Vagina (tissue), 2 donors: ENCODE measurements around the gene GLCE.

Experiments used
- POLR2A ChIP-seq, 2 donors: fragments of 450-650 bp; IDR thresholded peaks; one replicate each; pipeline ENCODE4 v1.6.1; 2017; ENCODE audit warnings: antibody characterized with exemption in 2 of 2, mild to moderate bottlenecking in 2 of 2, moderate library complexity in 2 of 2
- POLR2AphosphoS5 ChIP-seq, 2 donors: sonication (generic); formaldehyde crosslinking; IDR thresholded peaks; one replicate each; pipeline ENCODE4 v1.9.0; 2017; ENCODE audit warnings: antibody characterized with exemption in 2 of 2, mild to moderate bottlenecking in 2 of 2, low read depth in 1 of 2; ENCODE audit not compliant: insufficient read depth in 1 of 2
- TF ChIP-seq, protein P1 (sequence below), 3 experiments: fragments of 450-650 bp in 2 of 3; fragments of 200-600 bp in 1 of 3; sonication (generic) in 1 of 3; IDR thresholded peaks; one replicate each; pipeline ENCODE4 v1.5.1; 2017 to 2019; ENCODE audit warnings: antibody characterized with exemption in 3 of 3, mild to moderate bottlenecking in 2 of 3, moderate library complexity in 2 of 3

DNA sequence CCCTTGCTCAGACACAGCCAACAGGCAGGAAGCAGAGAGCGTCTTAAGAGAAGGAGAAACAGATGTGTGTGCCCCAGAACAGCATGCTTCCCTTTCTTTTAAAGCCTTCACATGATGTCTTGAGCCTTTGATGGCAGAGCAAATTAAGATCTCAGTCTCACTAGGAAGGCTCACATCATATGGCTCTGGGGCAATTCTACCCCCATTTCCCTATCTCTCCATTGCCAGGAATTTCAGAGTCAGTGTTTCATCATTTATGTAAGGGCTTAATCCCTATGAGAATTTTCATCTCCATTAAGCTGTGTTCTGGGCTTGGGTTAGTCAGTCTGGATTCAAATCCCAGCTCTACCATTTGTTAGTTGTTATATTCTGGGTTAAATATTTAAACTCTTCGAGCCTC lies 41.4 kb upstream of the GLCE start:
- TF ChIP-seq, protein P1, sequence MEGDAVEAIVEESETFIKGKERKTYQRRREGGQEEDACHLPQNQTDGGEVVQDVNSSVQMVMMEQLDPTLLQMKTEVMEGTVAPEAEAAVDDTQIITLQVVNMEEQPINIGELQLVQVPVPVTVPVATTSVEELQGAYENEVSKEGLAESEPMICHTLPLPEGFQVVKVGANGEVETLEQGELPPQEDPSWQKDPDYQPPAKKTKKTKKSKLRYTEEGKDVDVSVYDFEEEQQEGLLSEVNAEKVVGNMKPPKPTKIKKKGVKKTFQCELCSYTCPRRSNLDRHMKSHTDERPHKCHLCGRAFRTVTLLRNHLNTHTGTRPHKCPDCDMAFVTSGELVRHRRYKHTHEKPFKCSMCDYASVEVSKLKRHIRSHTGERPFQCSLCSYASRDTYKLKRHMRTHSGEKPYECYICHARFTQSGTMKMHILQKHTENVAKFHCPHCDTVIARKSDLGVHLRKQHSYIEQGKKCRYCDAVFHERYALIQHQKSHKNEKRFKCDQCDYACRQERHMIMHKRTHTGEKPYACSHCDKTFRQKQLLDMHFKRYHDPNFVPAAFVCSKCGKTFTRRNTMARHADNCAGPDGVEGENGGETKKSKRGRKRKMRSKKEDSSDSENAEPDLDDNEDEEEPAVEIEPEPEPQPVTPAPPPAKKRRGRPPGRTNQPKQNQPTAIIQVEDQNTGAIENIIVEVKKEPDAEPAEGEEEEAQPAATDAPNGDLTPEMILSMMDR (IDR thresholded peaks at IDR 0.05), result no peak
- TF ChIP-seq POLR2A (IDR thresholded peaks at IDR 0.05) (no peak), POLR2AphosphoS5 (IDR thresholded peaks at IDR 0.05; ENCODE audit: insufficient read depth in 1 of 2, low read depth in 1 of 2) (no peak)
